Erythroblast (primary cell): ENCODE results near the gene PASK.

Source experiments
- DNase-seq, 2 experiments: peaks; one replicate each; lab custom pipeline; 2025; lab: John Stamatoyannopoulos, UW
- GATA1 ChIP-seq: IDR thresholded peaks from 2 replicates; pipeline ENCODE4 v1.6.1; 2011; ENCODE audit warnings: low read depth, mild to moderate bottlenecking, control low read depth, low read length, moderate library complexity
- POLR2A ChIP-seq: IDR thresholded peaks from 2 replicates; pipeline ENCODE4 v1.6.1; 2011; ENCODE audit warnings: mild to moderate bottlenecking, low read length

PASK gene

GRCh38 chr2:241133436-241133820 is 15.8 kb downstream of the PASK start:
- no peak for DNase-seq
- TF ChIP-seq POLR2A, result no peak
- no peak for TF ChIP-seq GATA1

- peak; percentile 25 to 74 for DNase-seq
- TF ChIP-seq POLR2A (no peak), GATA1 (no peak)
Measured at GRCh38 chr2:241132538-241133435, 16.5 kb downstream of the PASK start.

- TF ChIP-seq POLR2A (no peak), GATA1 (no peak)
Measured at GRCh38 chr2:241131531-241131930, 17.7 kb downstream of the PASK start.

GRCh38 chr2:241130316-241130715 is 19.0 kb downstream of the PASK start:
- DNase-seq, result no peak
- TF ChIP-seq POLR2A (no peak), GATA1 (no peak)

More at GRCh38 chr2:241131531-241131930, 17.7 kb downstream of the PASK start:
- DNase-seq, result no peak

GRCh38 chr2:241129086-241129871 is 20.0 kb downstream of the PASK start:
- no peak for DNase-seq
- TF ChIP-seq POLR2A (no peak), GATA1 (no peak)

GRCh38 chr2:241128266-241128665 is 21.0 kb downstream of the PASK start:
- TF ChIP-seq POLR2A, result no peak
- TF ChIP-seq GATA1, result no peak
- no peak for DNase-seq

- TF ChIP-seq POLR2A (no peak), GATA1 (no peak)
- no peak for DNase-seq
Measured at GRCh38 chr2:241126771-241127202, 22.5 kb downstream of the PASK start.

- TF ChIP-seq GATA1 (no peak), POLR2A (no peak)
- no peak for DNase-seq
Measured at GRCh38 chr2:241126201-241126611, 23.1 kb downstream of the PASK start.

- DNase-seq, result no peak
- TF ChIP-seq POLR2A (no peak), GATA1 (no peak)
Measured at GRCh38 chr2:241125626-241126025, 23.6 kb downstream of the PASK start.

- TF ChIP-seq GATA1 (no peak), POLR2A (no peak)
- no peak for DNase-seq
Measured at GRCh38 chr2:241123816-241124536, 25.3 kb downstream of the PASK start.

- no peak for DNase-seq
- TF ChIP-seq POLR2A, result no peak
- no peak for TF ChIP-seq GATA1
Measured at GRCh38 chr2:241122376-241123002, 26.8 kb downstream of the PASK start.

- TF ChIP-seq GATA1, result no peak
- no peak for TF ChIP-seq POLR2A
- DNase-seq, result no peak
Measured at GRCh38 chr2:241121008-241121407, 28.3 kb downstream of the PASK start.

- no peak for DNase-seq
Measured at GRCh38 chr2:241120440-241120839, 28.8 kb downstream of the PASK start.

More at GRCh38 chr2:241120440-241120839, 28.8 kb downstream of the PASK start:
- TF ChIP-seq GATA1, result no peak
- no peak for TF ChIP-seq POLR2A
